Effector memory CD4-positive, alpha-beta T cell (primary cell): ENCODE measurements around the gene NALF2.

Source experiments
- DNase-seq, 3 donors: peaks; one replicate each; pipeline ENCODE4 v3.0.0-alpha.2; 2020
- H3K27ac ChIP-seq: 2 replicates; pipeline ENCODE4 v1.7.0; 2013; ENCODE audit warnings: mild to moderate bottlenecking, low read length, moderate library complexity; ENCODE audit not compliant: insufficient read depth, poor library complexity, severe bottlenecking
- H3K27me3 ChIP-seq: replicated peaks from 2 replicates; pipeline ENCODE4 v1.7.0; 2013; ENCODE audit warnings: mild to moderate bottlenecking, low read length; ENCODE audit not compliant: insufficient read depth, control insufficient read depth, poor library complexity, severe bottlenecking
- H3K36me3 ChIP-seq: 2 replicates; pipeline ENCODE4 v1.7.0; 2013; ENCODE audit warnings: mild to moderate bottlenecking, low read length, moderate library complexity; ENCODE audit not compliant: control insufficient read depth, insufficient read depth
- H3K4me1 ChIP-seq: 2 replicates; pipeline ENCODE4 v1.7.0; 2013; ENCODE audit warnings: low read length, mild to moderate bottlenecking; ENCODE audit not compliant: control insufficient read depth, insufficient read depth, poor library complexity, severe bottlenecking
- H3K4me3 ChIP-seq: 2 replicates; pipeline ENCODE4 v1.7.0; 2013; ENCODE audit warnings: low read length, low read depth, mild to moderate bottlenecking; ENCODE audit not compliant: insufficient read depth, poor library complexity, severe bottlenecking
- H3K9me3 ChIP-seq: 2 replicates; pipeline ENCODE4 v1.7.0; 2013; ENCODE audit warnings: mild to moderate bottlenecking, low read length, moderate library complexity; ENCODE audit not compliant: control insufficient read depth

Gene NALF2

DNA sequence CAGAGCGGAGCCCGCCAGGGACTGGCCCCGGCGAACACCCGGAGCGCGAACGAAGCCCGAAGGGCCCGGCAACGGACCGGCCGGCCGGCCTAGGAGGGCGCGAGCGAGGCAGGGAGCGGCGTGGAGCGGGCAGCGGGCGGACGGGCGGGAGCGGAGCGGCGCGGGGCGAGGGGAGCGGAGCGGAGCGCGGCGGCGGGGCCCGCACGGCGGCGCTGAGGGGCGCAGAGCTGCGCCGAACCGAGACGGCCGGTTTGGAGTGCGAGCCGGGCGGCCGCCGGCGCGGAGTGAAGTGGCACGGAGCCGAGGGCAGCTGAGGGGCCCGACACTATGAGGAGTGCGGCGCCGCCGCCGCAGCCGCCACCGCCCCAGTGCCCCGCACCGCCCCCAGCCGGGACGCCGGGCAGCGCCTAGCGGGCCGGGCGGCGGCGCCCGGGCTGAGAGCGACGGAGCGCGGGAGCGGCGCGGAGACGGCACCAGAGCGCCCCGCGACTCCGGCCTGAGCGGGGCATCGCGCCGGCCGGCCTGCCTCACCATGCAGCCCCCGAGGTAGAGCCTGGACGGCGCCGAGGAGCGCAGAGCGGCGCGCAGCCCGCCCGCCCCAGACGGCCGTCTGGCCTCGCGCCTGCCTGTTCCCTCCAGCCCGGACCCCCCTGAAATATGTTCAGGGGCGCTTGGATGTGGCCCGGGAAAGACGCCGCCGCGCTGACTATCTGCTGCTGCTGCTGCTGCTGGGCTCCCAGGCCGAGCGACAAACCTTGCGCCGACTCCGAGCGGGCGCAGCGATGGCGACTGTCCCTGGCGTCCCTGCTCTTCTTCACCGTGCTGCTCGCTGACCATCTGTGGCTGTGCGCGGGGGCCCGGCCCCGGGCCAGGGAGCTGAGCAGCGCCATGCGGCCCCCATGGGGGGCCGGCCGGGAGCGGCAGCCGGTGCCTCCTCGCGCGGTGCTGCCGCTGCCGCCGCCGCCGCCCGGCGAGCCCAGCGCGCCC, 793 bp downstream of the NALF2 start:
- Histone ChIP-seq H3K27me3 (no peaks in the 10 kb centered on the region), H3K4me3 (peak overlapping the region; percentile 40), H3K36me3 (no peaks in the 10 kb centered on the region), H3K4me1 (peaks cover 4% of the 10 kb centered on the region), H3K27ac (no peak overlapping the region), H3K9me3 (no peaks in the 10 kb centered on the region)
- no peak for DNase-seq

DNA sequence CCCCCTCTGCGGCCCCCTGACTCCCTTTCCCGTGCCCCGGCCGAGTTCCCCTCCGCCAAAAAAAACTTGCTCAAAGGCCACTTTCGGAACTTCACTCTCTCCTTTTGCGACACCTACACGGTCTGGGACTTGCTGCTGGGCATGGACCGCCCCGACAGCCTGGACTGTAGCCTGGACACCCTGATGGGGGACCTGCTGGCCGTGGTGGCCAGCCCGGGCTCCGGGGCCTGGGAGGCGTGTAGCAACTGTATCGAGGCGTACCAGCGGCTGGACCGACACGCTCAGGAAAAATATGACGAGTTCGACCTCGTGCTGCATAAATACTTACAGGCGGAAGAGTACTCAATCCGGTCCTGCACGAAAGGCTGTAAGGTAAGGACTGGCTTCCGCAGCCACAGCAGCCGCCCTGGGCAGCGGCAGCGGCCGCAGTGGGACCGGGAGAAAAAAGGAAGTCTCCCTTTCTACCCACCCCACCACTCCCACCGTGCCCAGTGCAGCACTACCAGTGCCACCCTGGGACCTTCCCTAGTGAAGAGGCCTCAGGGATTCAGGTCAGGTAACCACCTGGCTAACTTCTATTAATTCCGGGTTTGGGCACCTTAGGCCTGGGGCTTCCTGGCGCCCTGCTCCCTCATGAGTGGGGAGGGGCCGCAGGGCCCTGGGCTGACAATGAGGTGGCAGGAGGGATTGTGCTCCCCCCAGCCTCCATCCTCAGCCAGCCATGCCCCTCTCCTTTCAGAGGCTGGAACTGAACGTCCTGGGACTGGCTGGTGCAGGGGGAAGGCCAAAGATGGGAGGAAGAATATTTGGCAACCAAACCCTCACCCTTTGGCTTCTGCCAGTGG, 1.9 kb downstream of the NALF2 start:
- H3K27ac ChIP-seq, result no peak overlapping the region
- DNase-seq, result no peak
- H3K36me3 ChIP-seq, result no peaks in the 10 kb centered on the region
- H3K4me3 ChIP-seq, result no peak overlapping the region
- no peaks in the 10 kb centered on the region for H3K27me3 ChIP-seq
- peaks cover 4% of the 10 kb centered on the region for H3K4me1 ChIP-seq
- H3K9me3 ChIP-seq, result no peaks in the 10 kb centered on the region

DNA sequence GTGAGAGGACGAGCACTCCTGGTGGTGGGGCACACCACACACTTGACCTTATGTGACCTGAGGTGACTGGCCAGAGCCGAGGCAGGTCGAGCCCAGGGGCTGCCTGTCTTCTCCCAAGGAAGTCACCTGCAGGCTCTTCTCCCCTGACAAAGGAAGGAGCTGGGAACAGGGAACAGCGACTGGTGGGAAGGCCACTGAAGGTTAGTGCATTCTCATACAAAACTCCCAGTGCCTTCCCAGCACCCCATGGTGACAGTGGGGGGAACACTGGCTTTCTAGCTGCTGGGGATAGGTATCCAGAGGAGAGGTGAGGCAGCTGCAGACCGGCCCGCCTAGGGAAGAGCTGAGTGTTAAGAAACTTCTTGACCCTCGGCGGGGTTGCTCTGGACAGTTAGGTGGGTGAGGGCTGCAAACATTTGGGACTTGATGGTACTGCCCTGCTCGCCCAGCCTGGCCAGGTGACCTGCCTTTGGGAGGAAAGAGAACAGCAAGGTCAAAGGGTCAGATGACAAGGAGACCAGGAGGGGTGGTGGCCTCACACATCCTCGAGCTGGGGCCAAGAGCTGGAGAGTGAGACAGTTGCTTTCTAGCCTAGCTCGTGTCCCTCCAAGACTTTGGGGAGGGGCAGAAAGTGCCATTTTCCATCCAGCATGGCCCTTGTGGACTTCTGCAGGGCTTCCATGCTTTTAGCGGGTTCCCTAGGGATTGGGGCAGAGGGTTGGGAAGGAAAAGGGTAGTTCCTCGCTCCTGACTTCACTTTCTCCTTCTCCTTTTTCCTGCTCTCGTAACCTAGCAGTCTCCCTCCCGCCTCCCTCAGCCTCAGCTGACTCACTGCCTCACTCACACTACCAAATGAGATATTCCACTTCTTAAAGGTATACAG, 2.7 kb downstream of the NALF2 start:
- Histone ChIP-seq H3K9me3 (no peaks in the 10 kb centered on the region), H3K27me3 (no peaks in the 10 kb centered on the region), H3K36me3 (no peaks in the 10 kb centered on the region), H3K4me1 (peaks cover 4% of the 10 kb centered on the region), H3K4me3 (no peak overlapping the region), H3K27ac (no peak overlapping the region)
- no peak for DNase-seq

DNA sequence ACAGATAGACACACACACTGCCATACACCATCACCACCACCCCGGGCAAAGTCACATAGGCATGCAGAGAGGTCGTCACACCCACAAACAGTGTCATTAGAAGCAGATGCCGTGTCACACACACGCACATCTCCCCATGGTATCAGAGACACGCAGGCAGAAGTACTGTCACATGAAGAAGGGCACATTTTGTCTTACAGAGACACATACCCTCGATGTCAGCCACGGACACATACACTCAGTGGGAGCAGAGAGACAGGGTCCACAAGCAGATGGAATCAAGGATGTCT, 3.3 kb downstream of the NALF2 start:
- Histone ChIP-seq H3K36me3 (no peaks in the 10 kb centered on the region), H3K27me3 (no peaks in the 10 kb centered on the region), H3K9me3 (no peaks in the 10 kb centered on the region), H3K4me1 (peaks cover 4% of the 10 kb centered on the region), H3K4me3 (no peak overlapping the region), H3K27ac (no peak overlapping the region)
- no peak for DNase-seq

DNA sequence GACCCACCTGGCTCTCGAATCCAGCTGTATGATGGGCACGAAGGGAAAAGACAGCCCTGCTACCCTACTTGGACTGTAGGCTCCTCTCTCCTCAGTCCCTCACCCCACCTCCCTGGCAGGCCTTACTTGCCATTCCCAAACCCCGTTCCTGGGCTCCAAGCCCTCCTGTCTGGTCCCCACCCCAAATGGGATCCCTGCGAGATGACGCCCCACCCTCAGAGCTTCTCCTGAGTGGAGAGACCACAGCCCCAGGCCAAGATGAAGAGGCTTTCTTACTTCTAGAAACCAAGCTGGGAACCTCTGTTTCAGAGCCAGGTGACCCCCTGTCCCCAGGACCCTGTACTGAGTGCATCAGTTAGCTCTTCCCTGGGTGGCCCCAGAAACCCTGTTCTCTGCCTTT, 4.5 kb downstream of the NALF2 start:
- Histone ChIP-seq H3K27ac (no peak overlapping the region), H3K36me3 (no peaks in the 10 kb centered on the region), H3K9me3 (no peaks in the 10 kb centered on the region), H3K4me1 (peaks cover 4% of the 10 kb centered on the region), H3K4me3 (no peak overlapping the region), H3K27me3 (no peaks in the 10 kb centered on the region)
- DNase-seq, result no peak

DNA sequence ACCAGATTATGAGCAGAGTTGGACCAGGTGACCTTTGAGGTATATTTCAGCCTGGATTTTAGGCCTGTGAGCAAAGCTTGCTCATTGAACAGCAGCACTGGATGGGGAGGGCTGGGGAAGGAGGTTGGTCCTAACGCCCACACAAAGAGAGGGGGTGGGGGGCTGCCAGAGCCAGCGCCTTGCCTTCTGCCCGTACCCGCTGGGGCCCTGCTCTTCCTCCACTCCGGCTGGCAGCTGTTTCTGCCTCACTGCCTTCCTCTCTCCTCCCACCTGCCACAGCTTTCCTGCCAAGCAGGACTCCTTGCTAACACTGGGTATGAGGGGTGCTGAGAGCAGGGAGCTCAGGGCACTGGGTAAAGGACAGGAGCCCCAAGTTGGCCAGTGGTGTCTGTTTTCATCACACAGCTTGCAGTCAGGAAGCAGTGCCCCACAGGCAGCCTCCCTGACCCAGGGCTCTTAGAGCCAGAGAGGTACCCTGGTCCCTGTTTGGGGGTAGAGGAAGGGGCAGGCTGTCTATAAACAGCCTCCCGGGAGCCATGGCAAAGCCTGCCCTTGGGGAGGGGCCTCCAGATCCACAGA, 6.1 kb downstream of the NALF2 start:
- Histone ChIP-seq H3K36me3 (no peaks in the 10 kb centered on the region), H3K4me3 (no peak overlapping the region), H3K27ac (no peak overlapping the region), H3K4me1 (peaks cover 4% of the 10 kb centered on the region), H3K27me3 (no peaks in the 10 kb centered on the region), H3K9me3 (no peaks in the 10 kb centered on the region)
- DNase-seq, result no peak

DNA sequence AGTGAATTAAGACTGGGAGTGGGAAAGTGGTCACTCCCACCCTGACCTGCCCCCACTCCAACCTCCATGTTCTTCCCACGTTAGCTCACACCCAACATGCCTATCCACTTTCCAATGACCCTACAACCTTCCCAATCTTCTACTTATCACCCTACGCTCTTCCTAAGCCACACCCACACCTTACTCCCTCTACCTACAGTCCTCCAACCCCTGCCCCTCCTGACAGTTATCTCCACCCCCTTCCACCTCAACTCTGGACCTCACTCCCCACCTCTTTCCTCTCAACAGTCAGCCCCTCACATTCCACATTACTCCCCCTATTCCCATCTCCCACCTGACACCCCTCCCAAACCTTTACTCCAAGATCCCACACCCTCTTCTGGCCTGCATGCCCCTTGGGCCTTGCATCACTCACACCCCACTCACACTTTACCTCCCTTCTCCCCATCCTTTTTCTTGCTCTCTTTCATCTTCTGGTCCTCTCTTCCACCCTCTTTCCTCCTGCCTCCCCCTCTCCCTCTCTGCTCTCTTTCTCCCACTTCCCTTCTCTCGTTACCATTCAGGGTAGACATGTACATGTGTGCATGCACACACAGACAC, 6.9 kb downstream of the NALF2 start:
- no peak overlapping the region for H3K27ac ChIP-seq
- no peaks in the 10 kb centered on the region for H3K36me3 ChIP-seq
- H3K27me3 ChIP-seq, result no peaks in the 10 kb centered on the region
- no peak overlapping the region for H3K4me3 ChIP-seq
- DNase-seq, result no peak
- H3K9me3 ChIP-seq, result no peaks in the 10 kb centered on the region
- peaks cover under 1% of the 10 kb centered on the region for H3K4me1 ChIP-seq

DNA sequence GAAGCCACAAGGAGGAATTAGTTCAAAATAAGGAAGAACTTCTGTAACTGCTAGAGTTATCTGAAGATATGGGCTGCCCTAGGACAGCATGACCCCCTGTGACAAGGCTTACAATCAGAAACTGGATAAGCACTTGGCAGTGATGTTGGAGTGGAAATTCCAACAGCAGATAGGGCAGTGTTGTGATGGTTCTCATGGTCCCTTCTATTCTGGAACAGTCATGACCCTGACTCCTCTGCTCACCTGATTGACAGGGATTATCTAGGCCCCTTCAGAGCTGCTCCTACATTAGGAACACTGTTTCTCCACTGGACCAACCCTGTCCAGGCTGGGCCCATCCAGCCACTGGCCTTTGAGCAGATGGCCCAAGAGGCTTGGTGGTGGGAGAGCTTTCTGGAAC, 17.9 kb downstream of the NALF2 start:
- Histone ChIP-seq H3K4me1 (no peaks in the 10 kb centered on the region), H3K27me3 (no peaks in the 10 kb centered on the region), H3K36me3 (no peaks in the 10 kb centered on the region), H3K4me3 (no peak overlapping the region), H3K27ac (no peak overlapping the region), H3K9me3 (no peaks in the 10 kb centered on the region)
- no peak for DNase-seq

DNA sequence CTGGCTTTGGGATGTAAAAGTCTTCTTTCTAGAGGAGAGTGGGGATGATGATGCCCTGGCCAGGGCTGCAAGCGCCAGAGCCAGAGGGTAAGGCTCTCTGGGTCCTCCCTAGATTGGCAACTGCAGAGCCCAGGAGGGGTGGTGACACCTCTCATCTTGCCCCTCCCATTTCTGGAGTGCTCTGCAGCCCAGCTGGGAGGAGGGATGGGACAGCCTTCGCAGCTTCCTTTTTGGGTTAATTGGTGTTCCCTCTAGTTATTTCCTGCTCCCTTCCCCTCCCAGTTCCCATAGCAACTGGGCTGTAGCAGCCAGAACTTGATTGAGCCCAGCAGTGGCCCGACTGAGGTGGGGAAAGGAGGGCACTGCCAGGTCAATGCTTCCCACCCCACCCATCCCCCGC, 19.2 kb downstream of the NALF2 start:
- Histone ChIP-seq H3K4me1 (no peaks in the 10 kb centered on the region), H3K27me3 (no peaks in the 10 kb centered on the region)
- no peak for DNase-seq

More for the DNA sequence above, 19.2 kb downstream of the NALF2 start:
- no peaks in the 10 kb centered on the region for H3K36me3 ChIP-seq
- no peak overlapping the region for H3K27ac ChIP-seq
- H3K9me3 ChIP-seq, result no peaks in the 10 kb centered on the region
- no peak overlapping the region for H3K4me3 ChIP-seq
